ENCODE results near the gene CES5A. TPM values are rescaled to one million over a fixed set of nuclear protein-coding genes. Genes with fewer than 3 reads are reported as not detected.
"Not testable (repeated sequence)": the region's sequence is repeated elsewhere in the genome, so short reads cannot be mapped to it uniquely, and the experiment has no call there.

Gene CES5A
- total and polyA plus RNA-seq, 2 experiments from 2014 or later, result not detected

DNA sequence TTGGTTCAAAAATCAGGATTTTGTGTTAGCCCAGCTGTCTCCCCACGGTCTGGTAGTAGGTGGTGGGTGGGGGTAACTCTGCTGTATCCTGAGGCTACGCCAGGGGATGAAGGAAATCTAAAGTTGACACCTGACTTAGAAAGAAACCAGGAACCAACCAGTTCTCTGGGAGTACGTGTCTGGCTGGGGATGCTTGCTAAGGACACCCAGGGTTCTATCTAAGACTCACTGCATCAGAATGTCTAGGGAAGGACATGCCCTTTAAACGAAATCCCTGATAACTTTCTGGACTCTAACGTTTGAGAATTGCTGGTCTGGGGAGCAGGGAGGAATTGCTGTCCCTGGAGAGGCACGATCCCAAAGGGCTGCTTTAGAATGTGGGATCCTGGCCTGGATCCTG, 39.2 kb upstream of the CES5A start:
- Histone ChIP-seq H3K79me2 (ENCODE audit: insufficient read depth) (no peaks in the 10 kb centered on the region), H3K4me1 (ENCODE audit: insufficient read depth) (no peaks in the 10 kb centered on the region), H3K9me2 (ENCODE audit: insufficient read depth) (no peaks in the 10 kb centered on the region), H3K9ac (no peak overlapping the region), H3F3A (ENCODE audit: insufficient read depth) (no peaks in the 10 kb centered on the region), H3K36me3 (ENCODE audit: low read depth) (no peaks in the 10 kb centered on the region), H3K4me3 (no peak overlapping the region), H2AFZ (no peak overlapping the region), H3K27ac (no peak overlapping the region), H4K20me1 (ENCODE audit: insufficient read depth) (no peaks in the 10 kb centered on the region), H3K4me2 (ENCODE audit: unreplicated experiment) (no peak overlapping the region), H3K9me3 (ENCODE audit: low read depth) (no peaks in the 10 kb centered on the region), H3K27me3 (replicated peaks; ENCODE audit: insufficient read depth) (no peaks in the 10 kb centered on the region)
- WGBS, 2 experiments (ENCODE audit: low coverage in 1 of 2, low lambda C conversion rate in 2 of 2, missing lambda C conversion rate in 2 of 2), result 6 to 11% methylated on average over 6 of the region's 6 CpGs
- DNase-seq, result no peak
- TF ChIP-seq EZH2 (IDR thresholded peaks at IDR 0.05; ENCODE audit: insufficient read depth, poor library complexity, severe bottlenecking), result no peak
- TF ChIP-seq EZH2phosphoT487 (IDR thresholded peaks at IDR 0.05; ENCODE audit: insufficient read depth, low read depth), result no peak
- in situ Hi-C loops (cut with MboI), result no loop called here

GRCh38 chr16:55913716-55914115, 38.5 kb upstream of the CES5A start:
- Histone ChIP-seq H3K4me2 (ENCODE audit: unreplicated experiment) (no peak overlapping the region), H4K20me1 (ENCODE audit: insufficient read depth) (no peaks in the 10 kb centered on the region), H3K9ac (no peak overlapping the region), H3K27ac (no peak overlapping the region), H3K9me2 (ENCODE audit: insufficient read depth) (no peaks in the 10 kb centered on the region), H2AFZ (no peak overlapping the region), H3K9me3 (ENCODE audit: low read depth) (no peaks in the 10 kb centered on the region), H3K4me3 (no peak overlapping the region), H3K27me3 (replicated peaks; ENCODE audit: insufficient read depth) (no peaks in the 10 kb centered on the region), H3F3A (ENCODE audit: insufficient read depth) (no peaks in the 10 kb centered on the region), H3K4me1 (ENCODE audit: insufficient read depth) (no peaks in the 10 kb centered on the region), H3K79me2 (ENCODE audit: insufficient read depth) (no peaks in the 10 kb centered on the region), H3K36me3 (ENCODE audit: low read depth) (no peaks in the 10 kb centered on the region)
- in situ Hi-C loops (cut with MboI), result no loop called here
- TF ChIP-seq EZH2phosphoT487 (IDR thresholded peaks at IDR 0.05; ENCODE audit: insufficient read depth, low read depth) (no peak), EZH2 (IDR thresholded peaks at IDR 0.05; ENCODE audit: insufficient read depth, poor library complexity, severe bottlenecking) (no peak)
- DNase-seq, result no peak
- WGBS, 2 experiments (ENCODE audit: low coverage in 1 of 2, low lambda C conversion rate in 2 of 2, missing lambda C conversion rate in 2 of 2), result 16 to 27% methylated on average over 2 of the region's 2 CpGs

DNA sequence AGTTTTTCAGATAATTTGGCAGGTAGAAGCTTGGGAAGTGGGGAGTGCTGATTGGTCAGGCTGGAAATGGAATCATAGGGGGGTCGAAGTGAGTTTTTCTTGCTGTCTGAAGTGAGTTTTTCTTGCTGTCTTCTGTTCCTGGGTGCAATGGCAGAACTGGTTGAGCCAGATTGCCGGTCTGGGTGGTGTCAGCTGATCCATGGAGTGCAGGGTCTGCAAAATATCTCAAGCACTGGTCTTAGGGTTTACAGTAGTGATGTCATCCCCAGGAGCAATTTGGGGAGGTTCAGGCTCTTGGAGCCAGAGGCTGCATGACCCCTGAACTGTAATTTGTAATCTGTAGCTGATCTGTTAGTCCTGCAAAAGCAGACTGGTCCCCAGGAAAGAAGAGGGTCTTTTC, 37.9 kb upstream of the CES5A start:
- H3K27ac ChIP-seq; H2AFZ ChIP-seq; H3K4me2 ChIP-seq (ENCODE audit: unreplicated experiment); DNase-seq; H3K4me3 ChIP-seq; H3K9me3 ChIP-seq (ENCODE audit: low read depth); H3K9ac ChIP-seq; H3K9me2 ChIP-seq (ENCODE audit: insufficient read depth); H3K79me2 ChIP-seq (ENCODE audit: insufficient read depth); H3F3A ChIP-seq (ENCODE audit: insufficient read depth); in situ Hi-C loops (cut with MboI); H4K20me1 ChIP-seq (ENCODE audit: insufficient read depth); H3K4me1 ChIP-seq (ENCODE audit: insufficient read depth); H3K36me3 ChIP-seq (ENCODE audit: low read depth); H3K27me3 ChIP-seq (replicated peaks; ENCODE audit: insufficient read depth): not testable (repeated sequence)
- 14 to 19% methylated on average over 2 of the region's 2 CpGs for WGBS, 2 experiments (ENCODE audit: low coverage in 1 of 2, low lambda C conversion rate in 2 of 2, missing lambda C conversion rate in 2 of 2)

DNA sequence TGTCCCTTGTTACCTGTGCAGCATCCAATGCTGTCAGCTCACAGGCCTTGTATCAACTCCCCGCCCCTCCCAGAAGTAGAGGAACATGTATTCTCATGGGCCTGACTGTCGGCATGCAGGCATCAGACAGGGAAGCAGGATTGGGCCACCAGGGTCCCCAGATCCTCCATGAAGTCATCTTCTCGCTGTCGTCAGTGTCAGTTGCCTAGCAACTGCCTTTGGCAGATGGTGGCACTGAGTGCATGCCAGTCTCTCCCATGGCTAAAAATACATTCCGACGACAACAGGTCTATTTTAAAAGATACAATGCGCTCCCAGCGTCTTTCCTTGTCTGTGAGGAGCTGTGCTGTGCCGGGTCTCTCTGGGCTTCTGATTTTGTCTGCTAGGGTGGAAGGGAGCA, 36.8 kb upstream of the CES5A start:
- in situ Hi-C loops (cut with MboI), result no loop called here
- no peak overlapping the region for H2AFZ ChIP-seq

GRCh38 chr16:55911616-55912015, 36.4 kb upstream of the CES5A start:
- 35 to 38% methylated on average over 2 of the region's 2 CpGs for WGBS, 2 experiments (ENCODE audit: low coverage in 1 of 2, low lambda C conversion rate in 2 of 2, missing lambda C conversion rate in 2 of 2)
- in situ Hi-C loops (cut with MboI), result no loop called here
- Histone ChIP-seq H3K79me2 (ENCODE audit: insufficient read depth) (no peaks in the 10 kb centered on the region), H3K4me1 (ENCODE audit: insufficient read depth) (no peaks in the 10 kb centered on the region), H3K9me2 (ENCODE audit: insufficient read depth) (no peaks in the 10 kb centered on the region), H3K9me3 (ENCODE audit: low read depth) (no peaks in the 10 kb centered on the region), H2AFZ (no peak overlapping the region), H3K27ac (no peak overlapping the region), H3K4me3 (no peak overlapping the region), H3K4me2 (ENCODE audit: unreplicated experiment) (no peak overlapping the region), H3K27me3 (replicated peaks; ENCODE audit: insufficient read depth) (no peaks in the 10 kb centered on the region), H3F3A (ENCODE audit: insufficient read depth) (no peaks in the 10 kb centered on the region), H3K36me3 (ENCODE audit: low read depth) (no peaks in the 10 kb centered on the region), H3K9ac (no peak overlapping the region), H4K20me1 (ENCODE audit: insufficient read depth) (no peaks in the 10 kb centered on the region)
- TF ChIP-seq EZH2 (IDR thresholded peaks at IDR 0.05; ENCODE audit: insufficient read depth, poor library complexity, severe bottlenecking) (no peak), EZH2phosphoT487 (IDR thresholded peaks at IDR 0.05; ENCODE audit: insufficient read depth, low read depth) (no peak)
- no peak for DNase-seq

More for the DNA sequence above, 36.8 kb upstream of the CES5A start:
- TF ChIP-seq EZH2 (IDR thresholded peaks at IDR 0.05; ENCODE audit: insufficient read depth, poor library complexity, severe bottlenecking), result no peak
- no peak for TF ChIP-seq EZH2phosphoT487 (IDR thresholded peaks at IDR 0.05; ENCODE audit: insufficient read depth, low read depth)
- Histone ChIP-seq H3K27me3 (replicated peaks; ENCODE audit: insufficient read depth) (no peaks in the 10 kb centered on the region), H3K4me3 (no peak overlapping the region), H3K79me2 (ENCODE audit: insufficient read depth) (no peaks in the 10 kb centered on the region), H3K9ac (no peak overlapping the region), H3K4me2 (ENCODE audit: unreplicated experiment) (no peak overlapping the region), H4K20me1 (ENCODE audit: insufficient read depth) (no peaks in the 10 kb centered on the region), H3K9me3 (ENCODE audit: low read depth) (no peaks in the 10 kb centered on the region), H3F3A (ENCODE audit: insufficient read depth) (no peaks in the 10 kb centered on the region), H3K4me1 (ENCODE audit: insufficient read depth) (no peaks in the 10 kb centered on the region), H3K27ac (no peak overlapping the region), H3K36me3 (ENCODE audit: low read depth) (no peaks in the 10 kb centered on the region), H3K9me2 (ENCODE audit: insufficient read depth) (no peaks in the 10 kb centered on the region)
- WGBS, 2 experiments (ENCODE audit: low coverage in 1 of 2, low lambda C conversion rate in 2 of 2, missing lambda C conversion rate in 2 of 2), result 29 to 30% methylated on average over 9 of the region's 9 CpGs
- DNase-seq, result no peak
